HPDE6-E6E7 (cell line): Measurements from ENCODE around the gene FAF1.
"Not testable (repeated sequence)": the region's sequence is repeated elsewhere in the genome, so short reads cannot be mapped to it uniquely, and the experiment has no call there.

Source experiments
- DNase-seq: peaks from one replicate; pipeline ENCODE4 v3.0.0; 2011; ENCODE audit warnings: missing footprints; ENCODE audit errors: extremely low spot score

The FAF1 gene

GRCh38 chr1:50910356-50910755 is 49.7 kb downstream of the FAF1 start:
- DNase-seq = not testable (repeated sequence)

GRCh38 chr1:50907610-50908009 is 52.5 kb downstream of the FAF1 start:
- DNase-seq = not testable (repeated sequence)

GRCh38 chr1:50906050-50906449 is 54.0 kb downstream of the FAF1 start:
- DNase-seq = not testable (repeated sequence)

GRCh38 chr1:50902419-50902818 is 57.6 kb downstream of the FAF1 start:
- no peak for DNase-seq

GRCh38 chr1:50901872-50902271 is 58.2 kb downstream of the FAF1 start:
- DNase-seq = no peak

GRCh38 chr1:50898773-50899172 is 61.3 kb downstream of the FAF1 start:
- no peak for DNase-seq

- no peak for DNase-seq
Measured at GRCh38 chr1:50894340-50894739, 65.7 kb downstream of the FAF1 start.

DNA sequence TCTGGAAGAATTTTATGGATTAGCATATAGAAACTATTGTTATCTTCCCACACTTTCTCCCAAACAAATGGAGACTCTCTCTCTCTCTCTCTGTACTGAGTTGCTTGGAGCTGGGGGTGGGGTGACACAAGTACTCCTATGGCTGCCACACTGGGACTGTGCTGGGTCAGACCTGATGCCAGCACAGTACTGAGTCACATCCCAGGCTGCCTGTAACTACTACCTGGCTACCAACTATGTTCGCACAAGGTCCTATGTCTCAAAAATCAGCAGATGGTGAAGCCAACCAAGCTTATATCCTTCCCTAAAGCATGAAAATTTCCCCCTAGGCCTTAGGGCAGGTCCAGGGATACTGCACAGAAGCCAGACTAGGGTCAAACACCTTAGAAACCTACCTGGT is 66.6 kb downstream of the FAF1 start:
- DNase-seq = no peak

DNA sequence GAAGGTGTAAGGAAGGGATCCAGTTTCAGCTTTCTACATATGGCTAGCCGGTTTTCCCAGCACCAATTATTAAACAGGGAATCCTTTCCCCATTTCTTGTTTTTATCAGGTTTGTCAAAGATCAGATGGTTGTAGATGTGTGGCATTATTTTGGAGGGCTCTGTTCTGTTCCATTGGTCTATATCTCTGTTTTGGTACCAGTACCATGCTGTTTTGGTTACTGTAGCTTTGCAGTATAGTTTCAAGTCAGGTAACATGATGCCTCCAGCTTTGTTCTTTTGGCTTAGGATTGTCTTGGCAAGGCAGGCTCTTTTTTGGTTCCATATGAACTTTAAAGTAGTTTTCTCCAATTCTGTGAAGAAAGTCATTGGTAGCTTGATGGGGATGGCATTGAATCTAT is 72.5 kb downstream of the FAF1 start:
- DNase-seq = not testable (repeated sequence)

- DNase-seq = no peak
Measured at GRCh38 chr1:50880373-50880772, 79.7 kb downstream of the FAF1 start.

DNA sequence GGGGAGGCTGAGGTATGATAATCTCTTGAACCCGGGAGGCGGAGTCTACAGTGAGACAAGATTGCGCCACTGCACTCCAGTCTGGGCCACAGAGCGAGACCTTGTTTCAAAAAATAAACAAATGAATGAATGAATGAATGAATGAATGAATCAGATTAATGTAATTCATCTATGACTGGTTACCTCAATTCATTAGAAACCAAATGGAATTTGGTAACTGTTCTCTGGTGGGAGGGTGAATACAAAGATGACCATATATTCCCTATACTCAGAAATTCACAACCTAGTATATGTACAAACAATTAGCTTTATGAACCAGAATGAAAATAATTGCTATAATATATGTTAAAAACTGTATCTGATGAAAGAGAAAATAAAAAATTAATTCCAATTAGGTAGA is 80.9 kb downstream of the FAF1 start:
- DNase-seq = no peak

DNA sequence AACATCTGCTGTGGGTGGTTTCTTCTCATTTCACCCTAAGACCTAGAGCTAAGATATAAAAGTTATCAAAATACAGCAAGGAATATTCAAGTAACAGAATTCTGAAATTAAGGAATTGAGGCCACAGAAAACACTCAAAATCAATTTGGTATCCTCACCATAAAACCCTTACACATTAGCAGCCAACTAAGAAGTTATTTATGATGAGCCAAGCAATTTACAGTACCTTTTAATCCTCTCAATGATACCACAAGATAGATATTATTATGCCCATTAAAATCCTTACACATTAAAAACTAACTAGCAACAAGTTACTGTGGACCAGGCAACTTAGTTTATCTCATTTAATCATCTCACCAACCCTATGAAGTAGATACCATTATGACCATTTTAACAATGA is 81.6 kb downstream of the FAF1 start:
- no peak for DNase-seq

GRCh38 chr1:50877641-50878040 is 82.4 kb downstream of the FAF1 start:
- DNase-seq = no peak

DNA sequence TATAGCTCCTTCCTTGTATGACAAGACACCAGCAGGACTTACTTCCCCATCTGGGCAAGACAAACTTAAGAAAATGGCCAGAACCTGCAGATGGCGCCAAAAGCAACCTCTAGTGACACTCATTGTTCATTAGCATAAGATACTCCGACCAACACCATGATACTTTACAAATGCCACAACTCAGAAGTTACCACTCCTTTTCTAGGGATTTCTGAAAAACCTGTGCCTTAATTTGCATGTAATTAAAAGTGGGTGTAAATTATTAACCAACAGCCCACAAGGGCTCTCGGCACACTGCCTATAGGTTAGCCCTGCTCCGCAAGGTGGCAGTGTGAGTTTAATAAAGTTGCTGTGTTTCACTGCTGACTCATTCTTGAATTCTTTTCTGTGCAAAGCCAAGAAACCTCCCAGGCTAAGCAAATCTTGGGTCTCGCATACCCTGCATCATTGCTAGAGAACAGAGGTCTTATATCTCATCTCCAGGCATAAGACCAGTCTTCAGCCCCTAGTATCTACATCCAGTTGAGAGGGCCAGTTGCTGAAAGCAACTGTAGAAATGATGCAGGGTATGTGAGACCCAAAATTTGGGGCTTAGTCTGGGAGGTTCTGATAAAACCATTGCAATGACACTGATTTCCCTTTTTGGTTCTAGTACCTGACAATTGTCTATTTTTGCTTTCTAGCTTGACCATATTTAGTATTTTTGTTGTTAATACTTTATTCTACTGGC is 86.4 kb downstream of the FAF1 start:
- peak; percentile 36 for DNase-seq

- not testable (repeated sequence) for DNase-seq
Measured at GRCh38 chr1:50864845-50865244, 95.2 kb downstream of the FAF1 start.

- DNase-seq = no peak
Measured at GRCh38 chr1:50861772-50862171, 98.3 kb downstream of the FAF1 start.

- no peak for DNase-seq
Measured at GRCh38 chr1:50860702-50861101, 99.4 kb downstream of the FAF1 start.

DNA sequence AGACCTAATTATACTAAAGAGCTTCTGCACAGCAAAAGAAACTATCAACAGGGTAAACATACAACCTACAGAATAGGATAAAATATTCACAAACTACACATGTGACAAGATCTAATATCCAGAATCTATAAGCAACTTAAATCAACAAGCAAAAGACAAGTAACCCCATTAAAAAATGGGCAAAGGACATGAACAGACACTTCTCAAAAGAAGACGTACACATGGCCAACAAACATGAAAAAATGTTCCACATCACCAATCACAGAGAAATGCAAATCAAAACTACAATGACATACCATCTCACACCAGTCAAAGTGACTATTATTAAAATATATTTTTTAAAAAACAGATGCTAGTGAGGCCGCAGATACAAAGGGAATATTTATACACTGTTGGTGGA is 99.8 kb downstream of the FAF1 start:
- no peak for DNase-seq

- no peak for DNase-seq
Measured at GRCh38 chr1:50859657-50860056, 100.4 kb downstream of the FAF1 start.

GRCh38 chr1:50858761-50859160 is 101.3 kb downstream of the FAF1 start:
- DNase-seq = no peak

DNA sequence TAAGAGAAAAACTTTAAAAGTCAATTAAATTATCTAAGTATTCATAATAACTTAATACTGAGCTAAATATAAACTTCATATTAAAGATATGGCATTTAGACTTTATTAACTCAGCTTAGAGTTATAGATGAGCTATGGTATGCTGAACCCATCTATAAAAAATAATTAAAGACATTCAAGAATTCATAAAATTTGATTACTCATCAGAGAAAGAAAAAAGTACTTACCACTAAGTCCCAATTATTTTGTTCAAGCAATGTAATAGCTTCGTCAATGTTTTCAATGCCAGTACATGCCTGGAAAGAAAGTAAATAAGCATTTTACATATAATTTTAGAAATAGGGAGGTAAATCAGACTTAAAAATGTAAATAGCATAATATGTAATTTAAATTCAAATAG is 102.4 kb downstream of the FAF1 start:
- no peak for DNase-seq

GRCh38 chr1:50853325-50853724 is 106.7 kb downstream of the FAF1 start:
- no peak for DNase-seq

- DNase-seq = no peak
Measured at GRCh38 chr1:50852889-50853288, 107.2 kb downstream of the FAF1 start.

DNA sequence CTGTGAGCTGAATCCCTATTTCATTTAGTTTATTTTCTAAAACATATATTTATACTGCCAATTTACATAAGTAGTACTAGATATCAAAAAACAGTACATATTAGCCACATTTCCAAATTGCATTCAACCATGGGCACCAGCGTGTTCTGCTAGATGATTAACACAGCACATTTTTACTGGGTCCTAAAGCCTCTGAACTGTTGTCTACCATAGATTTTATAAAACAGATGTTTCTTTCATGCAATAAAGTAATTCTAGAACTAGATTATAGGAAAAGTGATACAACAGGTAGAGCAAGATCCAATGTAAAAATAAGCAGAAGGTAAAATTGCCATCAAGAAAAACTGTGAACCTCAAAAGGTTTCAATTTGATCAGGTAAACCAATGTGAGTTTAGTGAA is 108.6 kb downstream of the FAF1 start:
- no peak for DNase-seq
